Vagina (tissue), 2 donors: ENCODE measurements around the gene FSIP1. TPM values are rescaled to one million over a fixed set of nuclear protein-coding genes. Genes with fewer than 3 reads are reported as not detected.

Source experiments
- DNase-seq, 2 donors: peaks; one replicate each; pipeline ENCODE4 v3.0.0-alpha.2; 2017; ENCODE audit errors: extremely low spot score in 2 of 2
- H3K27ac ChIP-seq: fragments of 200-600 bp; sonication (generic); one replicate; pipeline ENCODE4 v1.5.1; 2019
- H3K27me3 ChIP-seq: fragments of 200-600 bp; sonication (generic); one replicate; pipeline ENCODE4 v1.5.1; 2019
- H3K36me3 ChIP-seq, 2 donors: fragments of 200-600 bp; sonication (generic); one replicate each; pipeline ENCODE4 v1.5.1; 2017 to 2019
- H3K4me1 ChIP-seq: fragments of 200-600 bp; sonication (generic); one replicate; pipeline ENCODE4 v1.5.1; 2019
- H3K4me3 ChIP-seq, 2 donors: fragments of 200-600 bp; sonication (generic); 1 replicate in 1 of 2; 2 replicates in 1 of 2; pipeline ENCODE4 v1.5.1; 2016 to 2019
- H3K9me3 ChIP-seq: fragments of 200-600 bp; sonication (generic); one replicate; pipeline ENCODE4 v1.5.1; 2019
- CTCF ChIP-seq, 3 experiments: fragments of 450-650 bp in 2 of 3; fragments of 200-600 bp in 1 of 3; sonication (generic) in 1 of 3; IDR thresholded peaks; one replicate each; pipeline ENCODE4 v1.5.1; 2017 to 2019; ENCODE audit warnings: antibody characterized with exemption in 3 of 3, mild to moderate bottlenecking in 2 of 3, moderate library complexity in 2 of 3
- POLR2A ChIP-seq, 2 donors: fragments of 450-650 bp; IDR thresholded peaks; one replicate each; pipeline ENCODE4 v1.6.1; 2017; ENCODE audit warnings: antibody characterized with exemption in 2 of 2, mild to moderate bottlenecking in 2 of 2, moderate library complexity in 2 of 2
- POLR2AphosphoS5 ChIP-seq, 2 donors: sonication (generic); formaldehyde crosslinking; IDR thresholded peaks; one replicate each; pipeline ENCODE4 v1.9.0; 2017; ENCODE audit warnings: antibody characterized with exemption in 2 of 2, mild to moderate bottlenecking in 2 of 2, low read depth in 1 of 2; ENCODE audit not compliant: insufficient read depth in 1 of 2
- intact Hi-C: fragments of 100-400 bp; cut with DNase I; formaldehyde crosslinking; loops from one replicate; pipeline ENCODE4 v1.15.1; 2023
- total RNA-seq: library from RNA; depleted of rRNA; stranded (reverse); fragments of >200 nt; gene quantifications from one replicate; pipeline ENCODE4 v1.2.3, GENCODE V29; 2016

Gene FSIP1
- total RNA-seq, 1 donor from 2014 or later, result 0.98 TPM

GRCh38 chr15:39658740-39659139 lies 123.9 kb downstream of the FSIP1 start:
- intact Hi-C loops, result loop anchor here (5.0 kb wide), 1 partner anchor 851 kb away; no protein-coding TSS in a partner anchor

GRCh38 chr15:39657668-39658067 lies 125.0 kb downstream of the FSIP1 start:
- Histone ChIP-seq H3K9me3 (no peaks in the 10 kb centered on the region), H3K36me3 (no peaks in the 10 kb centered on the region), H3K4me1 (no peaks in the 10 kb centered on the region), H3K27me3 (no peaks in the 10 kb centered on the region), H3K27ac (no peak overlapping the region), H3K4me3 (no peak overlapping the region)
- DNase-seq, result no peak
- intact Hi-C loops, result loop anchor here (5.0 kb wide), 1 partner anchor 850 kb away; no protein-coding TSS in a partner anchor
- TF ChIP-seq CTCF (IDR thresholded peaks at IDR 0.05), result no peak
- TF ChIP-seq POLR2A (IDR thresholded peaks at IDR 0.05), result no peak
- TF ChIP-seq POLR2AphosphoS5 (IDR thresholded peaks at IDR 0.05; ENCODE audit: insufficient read depth in 1 of 2, low read depth in 1 of 2), result no peak

More at GRCh38 chr15:39658740-39659139, 123.9 kb downstream of the FSIP1 start:
- H3K4me3 ChIP-seq, result no peak overlapping the region
- DNase-seq, result no peak
- H3K27ac ChIP-seq, result no peak overlapping the region
- TF ChIP-seq CTCF (IDR thresholded peaks at IDR 0.05) (no peak), POLR2AphosphoS5 (IDR thresholded peaks at IDR 0.05; ENCODE audit: insufficient read depth in 1 of 2, low read depth in 1 of 2) (no peak), POLR2A (IDR thresholded peaks at IDR 0.05) (no peak)
- H3K9me3 ChIP-seq, result no peaks in the 10 kb centered on the region
- no peaks in the 10 kb centered on the region for H3K36me3 ChIP-seq
- H3K4me1 ChIP-seq, result no peaks in the 10 kb centered on the region
- H3K27me3 ChIP-seq, result no peaks in the 10 kb centered on the region

- H3K36me3 ChIP-seq, result no peaks in the 10 kb centered on the region
- intact Hi-C loops, result loop anchor here (5.0 kb wide), 1 partner anchor 850 kb away; no protein-coding TSS in a partner anchor
- H3K27ac ChIP-seq, result no peak overlapping the region
- TF ChIP-seq CTCF (IDR thresholded peaks at IDR 0.05) (no peak), POLR2A (IDR thresholded peaks at IDR 0.05) (no peak), POLR2AphosphoS5 (IDR thresholded peaks at IDR 0.05; ENCODE audit: insufficient read depth in 1 of 2, low read depth in 1 of 2) (no peak)
- H3K4me3 ChIP-seq, result no peak overlapping the region
- no peaks in the 10 kb centered on the region for H3K27me3 ChIP-seq
- no peak for DNase-seq
- no peaks in the 10 kb centered on the region for H3K4me1 ChIP-seq
- H3K9me3 ChIP-seq, result no peaks in the 10 kb centered on the region
Observed at GRCh38 chr15:39657181-39657580, 125.5 kb downstream of the FSIP1 start.

- H3K4me3 ChIP-seq, result no peak overlapping the region
- no peaks in the 10 kb centered on the region for H3K27me3 ChIP-seq
- no peak overlapping the region for H3K27ac ChIP-seq
- intact Hi-C loops, result no loop called here
- no peaks in the 10 kb centered on the region for H3K36me3 ChIP-seq
- H3K4me1 ChIP-seq, result no peaks in the 10 kb centered on the region
- TF ChIP-seq POLR2A (IDR thresholded peaks at IDR 0.05) (no peak), POLR2AphosphoS5 (IDR thresholded peaks at IDR 0.05; ENCODE audit: insufficient read depth in 1 of 2, low read depth in 1 of 2) (no peak), CTCF (IDR thresholded peaks at IDR 0.05) (no peak)
- no peak for DNase-seq
- no peaks in the 10 kb centered on the region for H3K9me3 ChIP-seq
Observed at GRCh38 chr15:39654304-39654703, 128.3 kb downstream of the FSIP1 start.

- no peaks in the 10 kb centered on the region for H3K4me1 ChIP-seq
- H3K36me3 ChIP-seq, result no peaks in the 10 kb centered on the region
- no peak overlapping the region for H3K27ac ChIP-seq
- TF ChIP-seq POLR2AphosphoS5 (IDR thresholded peaks at IDR 0.05; ENCODE audit: insufficient read depth in 1 of 2, low read depth in 1 of 2) (no peak), POLR2A (IDR thresholded peaks at IDR 0.05) (no peak), CTCF (IDR thresholded peaks at IDR 0.05) (no peak)
- no peak overlapping the region for H3K4me3 ChIP-seq
- intact Hi-C loops, result no loop called here
- H3K9me3 ChIP-seq, result no peaks in the 10 kb centered on the region
- no peaks in the 10 kb centered on the region for H3K27me3 ChIP-seq
- DNase-seq, result no peak
Observed at GRCh38 chr15:39651881-39652280, 130.8 kb downstream of the FSIP1 start.
